Measurements from ENCODE around the gene IGFBP6. TPM values are rescaled to one million over a fixed set of nuclear protein-coding genes. Genes with fewer than 3 reads are reported as not detected.

Gene IGFBP6
- total and polyA plus RNA-seq, 9 of the 15 experiments (the other 6 are each of a cell fraction or from before 2014, with no cell fraction given), result 0.15 to 1.4 (median 0.54) TPM

GRCh38 chr12:53064613-53065436 is 32.6 kb upstream of the IGFBP6 start (continued):
- TF ChIP-seq, protein P1, sequence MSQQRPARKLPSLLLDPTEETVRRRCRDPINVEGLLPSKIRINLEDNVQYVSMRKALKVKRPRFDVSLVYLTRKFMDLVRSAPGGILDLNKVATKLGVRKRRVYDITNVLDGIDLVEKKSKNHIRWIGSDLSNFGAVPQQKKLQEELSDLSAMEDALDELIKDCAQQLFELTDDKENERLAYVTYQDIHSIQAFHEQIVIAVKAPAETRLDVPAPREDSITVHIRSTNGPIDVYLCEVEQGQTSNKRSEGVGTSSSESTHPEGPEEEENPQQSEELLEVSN (IDR thresholded peaks at IDR 0.05; ENCODE audit: borderline replicate concordance in 1 of 2, extremely low read depth in 1 of 2, insufficient read depth in 1 of 2, insufficient read length in 1 of 2, low read depth in 1 of 2, low read length in 1 of 2, poor library complexity in 1 of 2, severe bottlenecking in 1 of 2), result no peak
- TF ChIP-seq NONO (IDR thresholded peaks at IDR 0.05; ENCODE audit: low read depth in 2 of 2, low read length in 1 of 2) (no peak), OTX1 (CRISPR knock-in tag; IDR thresholded peaks at IDR 0.05) (no peak)
- TF ChIP-seq, protein P2, sequence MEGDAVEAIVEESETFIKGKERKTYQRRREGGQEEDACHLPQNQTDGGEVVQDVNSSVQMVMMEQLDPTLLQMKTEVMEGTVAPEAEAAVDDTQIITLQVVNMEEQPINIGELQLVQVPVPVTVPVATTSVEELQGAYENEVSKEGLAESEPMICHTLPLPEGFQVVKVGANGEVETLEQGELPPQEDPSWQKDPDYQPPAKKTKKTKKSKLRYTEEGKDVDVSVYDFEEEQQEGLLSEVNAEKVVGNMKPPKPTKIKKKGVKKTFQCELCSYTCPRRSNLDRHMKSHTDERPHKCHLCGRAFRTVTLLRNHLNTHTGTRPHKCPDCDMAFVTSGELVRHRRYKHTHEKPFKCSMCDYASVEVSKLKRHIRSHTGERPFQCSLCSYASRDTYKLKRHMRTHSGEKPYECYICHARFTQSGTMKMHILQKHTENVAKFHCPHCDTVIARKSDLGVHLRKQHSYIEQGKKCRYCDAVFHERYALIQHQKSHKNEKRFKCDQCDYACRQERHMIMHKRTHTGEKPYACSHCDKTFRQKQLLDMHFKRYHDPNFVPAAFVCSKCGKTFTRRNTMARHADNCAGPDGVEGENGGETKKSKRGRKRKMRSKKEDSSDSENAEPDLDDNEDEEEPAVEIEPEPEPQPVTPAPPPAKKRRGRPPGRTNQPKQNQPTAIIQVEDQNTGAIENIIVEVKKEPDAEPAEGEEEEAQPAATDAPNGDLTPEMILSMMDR (IDR thresholded peaks at IDR 0.05 in 2 of 3, conservative IDR thresholded peaks at IDR 0.05 in 1 of 3; ENCODE audit: insufficient read depth in 2 of 3, low read depth in 1 of 3, low read length in 3 of 3), result no peak
